GM18502 (cell line): ENCODE data around the gene CEP112.

ENCODE experiments used
- ATAC-seq: cut with Tn5 transposase; IDR thresholded peaks from one replicate; pipeline ENCODE4 v1.9.1; 2021; ENCODE audit warnings: mild to moderate bottlenecking; ENCODE audit not compliant: unreplicated experiment, poor library complexity

The CEP112 gene

GRCh38 chr17:66000216-66000615 lies 191.7 kb downstream of the CEP112 start:
- no peak for ATAC-seq

GRCh38 chr17:65998675-65999074 lies 193.3 kb downstream of the CEP112 start:
- no peak for ATAC-seq

GRCh38 chr17:65994679-65995078 lies 197.3 kb downstream of the CEP112 start:
- no peak for ATAC-seq

DNA sequence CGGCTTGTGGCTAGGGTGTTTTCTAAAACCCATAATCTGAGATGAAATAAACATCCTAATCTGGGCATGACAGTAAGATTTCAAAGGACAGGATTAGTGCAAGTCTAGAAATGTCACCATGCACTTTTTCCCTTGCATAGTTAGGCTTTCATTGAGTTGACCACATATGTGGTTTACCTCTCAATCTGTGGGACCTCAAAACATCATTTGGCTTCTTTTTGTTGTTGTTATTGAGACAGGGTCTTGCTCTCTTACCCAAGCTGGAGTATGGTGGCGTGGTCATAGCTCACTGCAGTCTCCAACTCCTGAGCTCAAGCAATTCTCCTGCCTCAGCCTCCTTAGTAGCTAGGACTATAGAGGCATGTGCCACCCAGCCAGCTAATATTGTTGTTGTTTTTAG lies 197.8 kb downstream of the CEP112 start:
- ATAC-seq, result no peak

GRCh38 chr17:65990593-65990992 lies 201.3 kb downstream of the CEP112 start:
- no peak for ATAC-seq

GRCh38 chr17:65988451-65988850 lies 203.5 kb downstream of the CEP112 start:
- ATAC-seq, result no peak

- no peak for ATAC-seq
These were observed 203.9 kb downstream of the CEP112 start for GRCh38 chr17:65987988-65988387.

- no peak for ATAC-seq
These were observed 206.4 kb downstream of the CEP112 start for GRCh38 chr17:65985571-65985970.

DNA sequence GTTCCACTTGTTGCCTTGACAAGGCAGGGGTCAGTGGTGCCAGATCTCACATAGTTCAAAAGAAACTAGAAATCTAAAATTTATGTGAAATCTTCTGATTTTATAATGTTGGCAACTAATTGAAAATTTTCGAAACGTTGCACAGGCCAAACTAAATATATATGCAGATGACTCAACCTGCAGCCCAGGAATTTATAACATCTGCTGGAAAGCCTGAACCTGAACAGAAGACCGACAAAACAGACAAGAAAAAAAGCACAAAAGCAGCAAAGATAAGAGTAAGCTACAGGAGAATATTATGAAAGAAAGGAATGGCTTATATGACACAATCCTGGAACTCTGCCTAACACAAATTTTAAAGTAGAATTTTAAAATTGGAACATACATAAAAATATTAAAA lies 207.6 kb downstream of the CEP112 start:
- no peak for ATAC-seq

- ATAC-seq, result no peak
These were observed 213.1 kb downstream of the CEP112 start for GRCh38 chr17:65978871-65979270.

DNA sequence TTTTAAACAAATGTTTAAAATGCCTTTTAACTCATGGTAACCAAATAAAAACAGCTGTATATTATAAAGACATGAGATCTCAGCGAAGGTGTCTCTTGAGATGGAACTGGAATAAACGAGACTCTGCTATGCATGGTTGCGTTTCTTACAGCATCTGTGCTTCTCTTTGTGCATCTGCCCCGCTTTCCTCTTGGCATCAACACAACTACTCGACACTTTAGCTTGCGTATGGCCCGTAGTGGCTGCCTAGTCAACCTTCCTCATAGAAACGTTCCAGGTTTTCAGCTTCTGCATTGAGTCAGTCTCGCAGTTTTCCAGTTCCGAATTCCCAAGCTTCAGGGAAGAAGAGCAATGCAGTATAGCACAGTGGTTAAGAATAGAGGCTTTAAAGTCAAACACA lies 214.9 kb downstream of the CEP112 start:
- no peak for ATAC-seq

DNA sequence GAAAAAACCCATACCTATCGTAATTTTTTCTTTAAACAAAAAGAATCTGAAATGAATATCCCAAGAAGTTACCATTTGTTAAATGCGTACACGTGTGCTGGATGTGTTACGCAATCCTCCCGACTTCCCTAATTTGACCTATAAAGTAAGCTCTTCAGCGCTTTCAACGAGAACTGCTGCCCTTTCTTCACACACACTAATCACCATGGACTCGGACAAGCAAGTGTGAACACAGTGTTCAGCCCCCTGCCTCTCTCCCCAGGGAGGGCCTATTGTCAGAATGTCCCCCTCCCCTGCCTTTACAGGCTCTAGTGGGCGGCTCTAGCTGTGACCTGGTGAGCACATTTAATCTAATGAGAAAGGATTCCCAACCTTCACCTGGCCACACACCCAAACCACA lies 216.1 kb downstream of the CEP112 start:
- ATAC-seq, result no peak

DNA sequence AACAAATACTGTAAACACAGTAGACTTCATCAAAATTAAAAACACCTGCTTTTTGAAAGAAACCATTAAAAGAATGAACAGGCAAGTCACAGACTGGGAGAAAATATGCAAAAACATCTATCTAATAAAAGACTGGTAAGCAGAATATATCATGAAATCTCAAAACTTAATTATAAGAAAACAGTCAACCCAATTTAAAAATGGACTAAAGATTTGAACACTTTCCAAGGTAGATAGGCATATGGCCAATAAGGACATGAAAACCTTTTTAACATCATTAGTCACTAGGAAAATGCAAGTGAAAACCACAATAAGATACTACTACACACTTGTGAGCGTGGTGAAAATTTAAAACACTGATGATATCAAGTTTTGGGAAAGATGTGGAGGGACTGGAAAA lies 218.7 kb downstream of the CEP112 start:
- ATAC-seq, result no peak

GRCh38 chr17:65967372-65967771 lies 224.6 kb downstream of the CEP112 start:
- ATAC-seq, result no peak

DNA sequence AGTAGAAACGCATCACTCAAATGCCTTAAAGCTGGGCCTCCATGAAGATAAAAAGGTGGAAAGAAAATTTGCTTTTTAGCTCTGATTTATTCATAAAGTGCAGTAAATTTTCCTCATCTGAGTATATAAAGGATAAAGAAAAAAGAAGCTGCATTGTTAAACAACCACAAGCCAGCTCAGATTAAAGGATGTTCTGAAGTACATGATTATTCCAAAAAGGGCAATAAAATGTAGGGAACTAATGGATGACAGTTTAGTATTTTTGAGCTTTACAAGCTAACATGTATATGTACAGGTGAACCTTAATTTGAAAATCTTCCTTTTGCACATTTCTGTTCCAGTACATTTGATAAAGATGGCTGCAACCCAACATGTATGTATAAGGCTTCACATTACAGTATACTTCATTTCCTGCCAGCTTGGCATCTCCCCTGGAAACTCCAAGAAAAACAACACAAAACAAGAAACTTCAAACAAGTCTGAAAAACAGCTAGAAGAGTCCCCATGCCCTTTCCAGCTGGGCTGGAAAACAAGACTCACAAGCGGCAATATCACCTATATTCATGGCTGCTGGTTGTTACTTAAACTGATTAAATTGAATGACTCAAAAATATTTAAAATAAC lies 225.7 kb downstream of the CEP112 start:
- ATAC-seq, result no peak

GRCh38 chr17:65963179-65963578 lies 228.8 kb downstream of the CEP112 start:
- ATAC-seq, result no peak

GRCh38 chr17:65959630-65960029 lies 232.3 kb downstream of the CEP112 start:
- ATAC-seq, result no peak

GRCh38 chr17:65956814-65957213 lies 235.1 kb downstream of the CEP112 start:
- ATAC-seq, result no peak

DNA sequence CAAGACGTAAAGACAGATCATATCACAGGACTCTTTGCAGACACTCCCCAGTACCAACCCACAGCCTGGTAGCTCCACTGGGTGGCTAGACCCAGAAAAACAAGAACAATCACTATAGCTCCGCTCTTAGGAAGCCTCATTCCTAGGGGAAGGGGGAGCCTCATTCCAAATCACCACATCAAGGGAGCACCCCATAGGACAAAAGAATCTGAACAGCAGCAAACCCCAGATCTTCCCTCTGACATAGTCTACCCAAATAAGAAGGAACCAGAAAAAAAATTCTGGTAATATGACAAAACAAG lies 237.8 kb downstream of the CEP112 start:
- no peak for ATAC-seq

DNA sequence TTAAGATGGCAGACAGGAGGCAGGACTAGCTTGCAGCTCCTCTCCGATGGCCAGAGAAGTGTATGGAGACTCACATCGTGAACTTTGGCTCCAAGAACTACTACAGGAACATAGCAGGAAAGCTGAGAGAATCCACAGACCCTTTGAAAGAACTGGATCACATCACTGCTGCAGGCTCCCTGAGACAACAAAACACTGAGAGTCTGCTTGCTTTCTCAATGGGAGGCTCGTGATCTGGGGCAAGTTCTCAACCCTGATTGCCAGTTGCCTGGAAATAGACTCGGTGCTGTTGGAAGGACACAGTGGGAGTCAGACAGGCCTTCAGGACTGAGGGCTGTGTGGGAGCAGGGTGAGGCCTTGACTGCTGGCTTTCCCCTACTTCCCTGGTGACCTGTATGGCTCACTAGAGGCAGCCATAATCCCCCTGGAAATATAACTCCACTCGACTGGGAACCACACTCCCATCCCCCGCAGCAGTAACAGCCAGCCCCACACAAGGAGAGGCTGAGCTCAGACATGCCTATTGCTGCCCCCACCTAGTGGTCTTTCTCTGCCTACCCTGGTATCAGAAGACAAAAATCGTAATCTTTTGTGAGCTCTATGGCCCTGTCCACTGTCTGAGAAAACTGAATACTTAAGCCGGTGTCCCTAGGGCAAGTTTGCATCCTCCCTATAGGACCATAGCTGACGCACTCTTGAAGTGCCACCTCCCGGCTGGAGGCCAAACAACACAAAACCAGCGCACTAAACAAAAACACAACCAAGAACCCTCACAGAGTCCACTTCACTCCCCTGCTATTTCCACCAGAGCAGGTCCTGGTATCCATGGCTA lies 238.4 kb downstream of the CEP112 start:
- no peak for ATAC-seq

DNA sequence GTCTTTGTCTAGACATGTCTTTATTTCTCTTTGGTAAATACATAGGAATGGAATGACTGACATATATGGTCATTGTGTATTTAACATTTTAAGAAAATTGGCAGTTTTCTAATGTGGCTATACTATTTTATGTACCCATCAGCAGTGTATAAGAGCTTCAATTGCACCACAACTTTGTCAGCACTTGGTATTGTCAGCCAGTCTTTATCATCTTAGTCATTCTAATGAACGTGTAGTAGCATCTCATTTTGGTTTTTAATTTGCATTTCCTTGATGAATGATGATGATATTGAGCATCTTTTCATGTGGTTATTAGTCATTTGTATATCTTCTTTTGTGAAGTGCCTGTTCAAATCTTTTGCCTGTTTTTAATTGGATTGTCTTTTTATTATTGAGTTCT lies 239.3 kb downstream of the CEP112 start:
- ATAC-seq, result no peak

- ATAC-seq, result no peak
These were observed 239.9 kb downstream of the CEP112 start for GRCh38 chr17:65952015-65952414.
